Measurements from ENCODE around the gene ATP13A5.

ATP13A5 gene

GRCh38 chr3:193231201-193231600, 147.4 kb downstream of the ATP13A5 start:
- no peaks in the 10 kb centered on the region for H3K4me1 ChIP-seq (ENCODE audit: control insufficient read depth in 1 of 2, insufficient read depth in 1 of 2, low read depth in 1 of 2, low read length in 1 of 2)
- no peaks in the 10 kb centered on the region for H3K27me3 ChIP-seq
- no peaks in the 10 kb centered on the region for H3K9me3 ChIP-seq
- no peak overlapping the region for H3K27ac ChIP-seq
- H3K36me3 ChIP-seq = no peaks in the 10 kb centered on the region
- H3K4me3 ChIP-seq (ENCODE audit: low read depth in 1 of 2, low read length in 1 of 2) = no peak overlapping the region
- TF ChIP-seq CTCF (IDR thresholded peaks at IDR 0.05) = no peak

- TF ChIP-seq CTCF (IDR thresholded peaks at IDR 0.05) = no peak
- H3K36me3 ChIP-seq = no peaks in the 10 kb centered on the region
- H3K27ac ChIP-seq = no peak overlapping the region
Measured at GRCh38 chr3:193230610-193231009, 147.9 kb downstream of the ATP13A5 start.

GRCh38 chr3:193229851-193230420, 148.6 kb downstream of the ATP13A5 start:
- Histone ChIP-seq H3K36me3 (no peaks in the 10 kb centered on the region), H3K9me3 (no peaks in the 10 kb centered on the region), H3K4me1 (ENCODE audit: control insufficient read depth in 1 of 2, insufficient read depth in 1 of 2, low read depth in 1 of 2, low read length in 1 of 2) (no peaks in the 10 kb centered on the region), H3K27ac (no peak overlapping the region), H3K4me3 (ENCODE audit: low read depth in 1 of 2, low read length in 1 of 2) (no peak overlapping the region), H3K27me3 (no peaks in the 10 kb centered on the region)
- TF ChIP-seq CTCF (IDR thresholded peaks at IDR 0.05) = no peak

More at GRCh38 chr3:193230610-193231009, 147.9 kb downstream of the ATP13A5 start:
- no peaks in the 10 kb centered on the region for H3K27me3 ChIP-seq
- no peak overlapping the region for H3K4me3 ChIP-seq (ENCODE audit: low read depth in 1 of 2, low read length in 1 of 2)
- H3K9me3 ChIP-seq = no peaks in the 10 kb centered on the region
- H3K4me1 ChIP-seq (ENCODE audit: control insufficient read depth in 1 of 2, insufficient read depth in 1 of 2, low read depth in 1 of 2, low read length in 1 of 2) = no peaks in the 10 kb centered on the region

- Histone ChIP-seq H3K27ac (no peak overlapping the region), H3K9me3 (no peaks in the 10 kb centered on the region), H3K4me3 (ENCODE audit: low read depth in 1 of 2, low read length in 1 of 2) (no peak overlapping the region), H3K4me1 (ENCODE audit: control insufficient read depth in 1 of 2, insufficient read depth in 1 of 2, low read depth in 1 of 2, low read length in 1 of 2) (no peaks in the 10 kb centered on the region), H3K27me3 (no peaks in the 10 kb centered on the region), H3K36me3 (no peaks in the 10 kb centered on the region)
- TF ChIP-seq CTCF (IDR thresholded peaks at IDR 0.05) = no peak
Measured at GRCh38 chr3:193228206-193228605, 150.3 kb downstream of the ATP13A5 start.

GRCh38 chr3:193225302-193226125, 153.0 kb downstream of the ATP13A5 start:
- H3K9me3 ChIP-seq = no peaks in the 10 kb centered on the region
- no peaks in the 10 kb centered on the region for H3K4me1 ChIP-seq (ENCODE audit: control insufficient read depth in 1 of 2, insufficient read depth in 1 of 2, low read depth in 1 of 2, low read length in 1 of 2)
- H3K36me3 ChIP-seq = no peaks in the 10 kb centered on the region
- H3K27ac ChIP-seq = no peak overlapping the region
- H3K4me3 ChIP-seq (ENCODE audit: low read depth in 1 of 2, low read length in 1 of 2) = no peak overlapping the region
- H3K27me3 ChIP-seq = no peaks in the 10 kb centered on the region
- TF ChIP-seq CTCF (IDR thresholded peaks at IDR 0.05) = no peak

Data from neutrophil (primary cell).